HepG2 (cell line): ENCODE measurements around the gene RNF114. TPM values are rescaled to one million over a fixed set of nuclear protein-coding genes. Genes with fewer than 3 reads are reported as not detected.
A peak's percentile ranks its signal among the peaks of the same experiment; 100 is the strongest.

Source experiments
- GABPA ChIP-seq, 2 experiments: IDR thresholded peaks; 2 replicates each; pipeline ENCODE4 v1.6.1; 2011 to 2016; ENCODE audit warnings: low read depth in 2 of 2, low read length in 1 of 2, missing biosample characterization in 1 of 2, missing genetic modification characterization in 1 of 2
- GFI1 ChIP-seq: sonication (generic); formaldehyde crosslinking; IDR thresholded peaks from 2 replicates; pipeline ENCODE4 v1.5.0; 2020; ENCODE audit warnings: missing genetic modification reagents, mild to moderate bottlenecking, borderline replicate concordance
- HES4 ChIP-seq: sonication (generic); formaldehyde crosslinking; IDR thresholded peaks from 2 replicates; pipeline ENCODE4 v1.9.0; 2021; ENCODE audit warnings: mild to moderate bottlenecking, missing genetic modification reagents, borderline replicate concordance
- KAT2B ChIP-seq: fragments of 150-350 bp; IDR thresholded peaks from 2 replicates; pipeline ENCODE4 v1.6.1; 2014; ENCODE audit warnings: low read depth, low read length, borderline replicate concordance
- LRRFIP1 ChIP-seq: sonication (generic); formaldehyde crosslinking; conservative IDR thresholded peaks from 2 replicates; pipeline ENCODE4 v1.4.0; 2020; ENCODE audit warnings: missing genetic modification reagents
- MLXIP ChIP-seq: sonication (generic); formaldehyde crosslinking; IDR thresholded peaks from 2 replicates; pipeline ENCODE4 v1.9.0; 2021; ENCODE audit warnings: missing genetic modification reagents, borderline replicate concordance
- SMAD3 ChIP-seq: sonication (generic); formaldehyde crosslinking; IDR thresholded peaks from 2 replicates; pipeline ENCODE4 v1.4.0; 2020; ENCODE audit warnings: missing genetic modification reagents
- SNAI1 ChIP-seq: sonication (generic); formaldehyde crosslinking; IDR thresholded peaks from 2 replicates; pipeline ENCODE4 v1.5.0; 2020; ENCODE audit warnings: mild to moderate bottlenecking, missing genetic modification reagents, borderline replicate concordance
- ZFP41 ChIP-seq: sonication (generic); formaldehyde crosslinking; IDR thresholded peaks from 2 replicates; pipeline ENCODE4 v1.4.0; 2020; ENCODE audit warnings: mild to moderate bottlenecking, missing genetic modification reagents, borderline replicate concordance
- ZNF264 ChIP-seq: sonication (generic); formaldehyde crosslinking; IDR thresholded peaks from 2 replicates; pipeline ENCODE4 v1.4.0; 2020; ENCODE audit warnings: missing genetic modification reagents
- ZNF572 ChIP-seq: sonication (generic); formaldehyde crosslinking; IDR thresholded peaks from 2 replicates; pipeline ENCODE4 v1.5.1; 2020; ENCODE audit warnings: mild to moderate bottlenecking, missing genetic modification reagents
- ZNF687 ChIP-seq: sonication (generic); formaldehyde crosslinking; IDR thresholded peaks from 2 replicates; pipeline ENCODE4 v1.5.1; 2020; ENCODE audit warnings: mild to moderate bottlenecking, missing genetic modification reagents, moderate library complexity
- ZSCAN22 ChIP-seq: sonication (generic); formaldehyde crosslinking; IDR thresholded peaks from 2 replicates; pipeline ENCODE4 v1.4.0; 2020; ENCODE audit warnings: mild to moderate bottlenecking, missing genetic modification reagents
- polyA plus RNA-seq, 8 experiments: library from polyadenylated mRNA; depleted of rRNA in 3 of 8; stranded (reverse) in 7 of 8; unstranded in 1 of 8; fragments of >200 nt; fragmentation: Illumina TruSeq in 4 of 8; extraction: Trizol in 4 of 8; gene quantifications; 2 replicates each; pipeline versions ENCODE4 v1.2.1 to v1.2.3, GENCODE V29; 2011 to 2016; ENCODE audit warnings: low read depth in 4 of 8, missing spikeins in 1 of 8, mixed read lengths in 1 of 8; ENCODE audit not compliant: insufficient read depth in 1 of 8
- total RNA-seq, 5 experiments: library from RNA; depleted of rRNA; stranded (reverse); fragments of >200 nt; fragmentation: Illumina TruSeq; extraction: Trizol; gene quantifications; 2 replicates each; pipeline ENCODE4 v1.2.3, GENCODE V29; 2016; ENCODE audit warnings: low read depth in 1 of 5

RNF114 gene
- total and polyA plus RNA-seq, 2 of the 13 experiments (the other 11 are each of a cell fraction or from before 2014, with no cell fraction given), result 119 to 126 TPM

- TF ChIP-seq ZNF687 (CRISPR knock-in tag) (peak; percentile 95), MLXIP (peak; percentile 94), ZFP41 (CRISPR knock-in tag) (no peak; the same call in 1 of the 2 replicates), HES4 (0 out of 2 replicates have a peak, but pooled peaks have one; percentile 61), ZNF572 (peak; percentile 80; the same call in 1 of the 2 replicates), KAT2B (no peak), SNAI1 (peak; percentile 85; the same call in 1 of the 2 replicates), LRRFIP1 (0 out of 2 replicates have a peak, but pooled peaks have one; percentile 58), GABPA (IDR thresholded peaks at IDR 0.05; ENCODE audit: low read depth, low read length) (peak; percentile 78), GABPA (CRISPR knock-in tag; IDR thresholded peaks at IDR 0.05; ENCODE audit: low read depth) (peak; percentile 97), ZSCAN22 (CRISPR knock-in tag) (no peak), ZNF264 (CRISPR knock-in tag) (0 out of 2 replicates have a peak, but pooled peaks have one; percentile 16), SMAD3 (CRISPR knock-in tag) (peak; percentile 85), GFI1 (CRISPR knock-in tag) (no peak)
These were observed 20.6 kb upstream of the RNF114 start, which contains the start of gene SPATA2 (continued) for GRCh38 chr20:49915380-49916145.
